Stimulated activated CD8-positive, alpha-beta memory T cell treated with anti-CD3 and anti-CD28 coated beads, Interleukin-15, amount 100 ng/mL, for 24 hours (primary cell): ENCODE results near the gene OR2V2.
"Not testable (repeated sequence)": the region's sequence is repeated elsewhere in the genome, so short reads cannot be mapped to it uniquely, and the experiment has no call there.

Experiments
- DNase-seq: peaks from one replicate; pipeline ENCODE4 v3.0.0-alpha.2; 2020; ENCODE audit warnings: low read depth

OR2V2 gene

DNA sequence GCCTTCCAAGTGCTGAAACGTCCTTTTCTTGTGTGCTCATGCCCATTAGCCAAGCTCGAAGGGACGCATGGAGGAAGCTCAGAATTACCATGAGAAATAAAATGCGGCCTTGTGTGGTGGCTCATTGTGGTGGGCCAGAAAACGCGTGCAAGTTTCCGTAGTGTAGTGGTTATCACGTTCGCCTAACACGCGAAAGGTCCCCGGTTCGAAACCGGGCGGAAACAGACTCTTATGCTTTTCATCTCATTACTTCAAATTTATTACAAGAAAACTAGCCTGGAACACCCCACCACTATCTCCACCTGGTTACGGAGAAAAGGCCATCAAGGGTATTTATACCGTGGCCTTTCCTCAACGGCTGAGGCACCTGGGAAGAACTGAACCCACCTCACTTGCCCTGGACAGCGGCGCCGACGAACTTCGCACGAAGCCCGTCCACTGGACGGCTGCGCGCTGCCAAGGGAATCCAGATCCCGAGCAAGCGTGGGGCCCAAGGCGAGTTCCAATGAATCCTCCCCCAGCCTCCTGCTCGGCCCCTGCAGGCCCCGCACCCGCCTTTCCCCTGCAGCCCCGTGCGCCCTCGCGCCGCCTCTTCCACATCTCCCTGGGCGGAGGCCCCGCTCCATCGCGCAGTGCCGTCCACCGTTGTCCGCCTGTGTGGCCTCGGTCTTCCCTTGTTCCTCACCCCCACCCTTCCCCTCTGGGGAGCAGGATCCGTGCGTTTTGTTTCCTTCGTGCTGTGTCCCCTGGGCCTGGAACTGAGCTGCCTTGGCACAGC is 22.3 kb downstream of the OR2V2 start:
- peak; percentile 94 for DNase-seq

- no peak for DNase-seq
Measured at GRCh38 chr5:181170237-181170825, 22.9 kb downstream of the OR2V2 start.

DNA sequence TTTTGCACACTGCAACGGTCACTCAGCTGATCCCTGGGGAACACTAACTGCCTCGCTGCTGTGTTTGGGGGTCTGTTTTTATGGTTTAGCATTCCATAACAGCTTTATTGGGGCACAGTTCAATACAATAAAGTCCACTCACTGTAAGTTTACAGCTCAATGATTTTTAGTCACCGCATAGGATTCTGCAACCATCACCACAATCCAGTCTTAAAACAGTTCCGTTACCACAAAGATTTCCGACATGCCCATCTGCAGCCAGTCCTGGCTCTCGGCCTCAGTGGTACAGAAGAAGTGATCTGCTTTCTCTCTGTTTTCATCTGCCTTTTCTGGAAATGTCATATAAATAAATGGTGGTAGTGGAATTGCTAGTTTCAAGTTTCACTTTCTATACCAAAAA is 23.6 kb downstream of the OR2V2 start:
- DNase-seq = no peak

DNA sequence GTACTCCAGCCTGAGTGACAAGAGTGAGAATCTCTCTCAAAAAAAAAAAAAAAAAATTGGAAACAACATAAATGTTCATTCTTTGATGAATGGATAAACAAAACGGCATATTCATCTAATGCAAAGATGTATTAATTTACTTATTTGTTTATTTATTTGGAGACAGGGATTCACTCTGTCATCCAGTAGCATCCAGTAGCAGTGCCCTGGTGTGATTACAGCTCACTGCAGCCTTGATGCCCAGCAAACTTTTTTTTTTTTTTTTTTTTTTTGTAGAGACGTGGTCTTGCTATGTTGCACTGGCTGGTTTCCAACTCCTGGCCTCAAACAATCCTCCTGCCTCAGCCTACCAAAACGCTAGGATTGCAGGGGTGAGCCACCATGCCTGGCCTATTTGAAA is 24.4 kb downstream of the OR2V2 start:
- DNase-seq = no peak

- no peak for DNase-seq
Measured at GRCh38 chr5:181173027-181173419, 25.6 kb downstream of the OR2V2 start.

DNA sequence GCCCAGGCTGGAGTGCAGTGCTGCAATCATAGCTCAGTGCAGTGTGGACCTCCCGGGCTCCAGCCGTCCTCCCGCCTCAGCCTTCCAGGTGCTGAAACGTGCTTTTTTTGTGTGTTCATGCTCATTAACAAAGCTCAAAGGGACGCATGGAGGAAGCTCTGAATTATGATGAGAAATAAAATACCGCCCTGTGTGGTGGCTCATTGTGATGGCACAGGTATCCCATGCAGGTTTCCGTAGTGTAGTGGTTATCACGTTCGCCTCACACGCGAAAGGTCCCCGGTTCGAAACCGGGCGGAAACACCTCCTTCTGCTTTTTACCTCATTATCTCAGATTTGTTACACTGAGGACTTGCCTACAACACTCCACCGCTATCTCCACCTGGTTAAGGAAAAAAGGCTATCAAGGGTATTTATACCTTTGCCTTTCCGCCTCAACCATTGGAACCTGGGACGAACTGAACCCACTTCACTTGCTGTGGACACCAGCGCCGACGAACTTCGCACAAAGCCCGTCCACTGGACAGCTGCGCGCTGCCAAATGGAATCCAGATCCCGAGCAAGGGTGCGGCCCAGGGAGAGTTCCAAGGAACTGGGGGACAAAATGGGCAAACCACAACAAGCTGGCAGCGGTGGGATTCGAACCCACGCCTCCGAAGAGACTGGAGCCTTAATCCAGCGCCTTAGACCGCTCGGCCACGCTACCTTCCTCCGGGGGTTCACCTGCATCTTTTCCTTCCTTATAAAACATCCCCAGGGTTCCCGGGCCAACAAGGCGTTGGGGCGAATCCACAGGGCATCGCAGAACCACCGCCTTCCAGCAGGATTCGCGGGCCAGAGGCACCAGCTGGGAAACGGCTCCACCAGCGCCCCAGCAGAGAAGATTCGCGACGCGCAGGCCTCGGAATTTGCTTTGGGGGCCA is 26.3 kb downstream of the OR2V2 start:
- peak; percentile 63 for DNase-seq

DNA sequence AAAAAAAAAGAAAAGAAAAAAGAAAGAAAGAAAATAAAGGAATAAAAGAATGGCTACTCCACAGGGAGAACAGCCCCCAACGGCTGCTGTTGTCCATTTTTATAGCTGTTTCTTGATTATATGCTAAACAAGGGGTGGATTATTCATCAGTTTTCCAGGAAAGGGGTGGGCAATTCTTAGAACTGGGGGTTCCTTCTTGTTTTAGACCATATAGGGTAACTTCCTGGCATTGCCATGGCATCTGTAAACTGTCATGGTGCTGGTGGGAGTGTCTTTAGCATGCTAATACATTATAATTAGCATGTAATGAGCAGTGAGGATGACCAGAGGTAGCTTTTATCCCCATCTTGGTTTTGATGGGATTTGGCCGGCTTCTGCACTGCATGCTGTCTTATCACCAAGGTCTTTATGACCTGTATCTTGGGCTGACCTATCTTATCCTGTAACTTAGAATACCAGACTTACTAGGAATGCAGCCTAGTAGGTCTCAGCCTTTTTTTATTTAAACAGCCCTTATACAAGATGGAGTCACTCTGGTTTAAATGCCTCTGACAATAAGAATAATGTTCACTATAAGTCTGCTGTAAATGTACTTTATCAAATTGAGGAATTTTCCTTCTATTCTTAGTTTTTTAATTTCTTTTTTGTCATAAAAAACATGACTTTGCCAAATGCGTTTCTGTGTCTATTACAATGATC is 29.0 kb downstream of the OR2V2 start:
- no peak for DNase-seq

- DNase-seq = not testable (repeated sequence)
Measured at GRCh38 chr5:181177559-181177958, 30.2 kb downstream of the OR2V2 start.

DNA sequence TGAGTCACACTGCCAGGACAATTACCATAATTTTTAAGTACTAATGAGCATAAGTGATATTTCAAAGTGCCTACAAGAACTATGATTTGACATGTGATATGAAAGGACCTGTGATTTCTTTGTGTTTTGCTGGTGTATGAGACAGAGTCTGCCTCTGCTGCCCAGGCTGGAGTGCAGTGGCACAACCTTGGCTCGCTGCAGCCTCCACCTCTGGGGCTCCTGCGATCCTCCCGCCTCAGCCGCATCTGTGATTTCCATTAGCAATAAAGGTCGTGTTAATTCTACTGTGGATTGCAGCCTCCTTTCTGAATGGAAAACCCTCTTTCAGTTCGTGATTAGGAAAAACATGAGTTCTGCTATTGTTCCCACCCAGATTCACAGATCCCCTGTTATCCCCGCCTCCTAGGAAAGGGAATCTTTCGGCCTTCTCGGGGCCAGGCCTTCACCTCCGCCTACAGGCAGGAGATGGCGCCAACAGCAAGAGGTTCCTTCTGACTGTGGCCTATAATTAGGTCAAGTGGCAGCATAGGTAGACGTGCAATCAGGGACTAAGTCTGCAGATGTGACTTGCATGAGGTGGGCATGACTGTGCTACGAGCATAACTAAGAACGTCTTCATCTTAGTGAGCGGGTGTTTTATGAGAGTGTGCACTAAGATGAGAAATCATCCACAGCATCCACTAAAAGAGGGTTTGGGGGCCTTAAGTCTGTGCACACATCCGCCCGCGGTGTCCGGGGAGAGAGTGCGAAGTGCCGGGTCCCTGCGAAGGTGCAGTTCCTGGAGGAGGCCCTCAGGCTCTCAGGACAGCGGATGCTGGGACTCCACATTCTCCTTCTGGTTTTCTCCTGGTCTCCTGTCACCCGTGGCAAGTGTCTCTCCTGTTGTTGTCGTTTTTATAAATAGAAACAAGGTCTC is 34.5 kb downstream of the OR2V2 start:
- DNase-seq = no peak

GRCh38 chr5:181182651-181183050 is 35.3 kb downstream of the OR2V2 start:
- no peak for DNase-seq

- no peak for DNase-seq
Measured at GRCh38 chr5:181184845-181185216, 37.4 kb downstream of the OR2V2 start.

- DNase-seq = no peak
Measured at GRCh38 chr5:181185560-181185959, 38.2 kb downstream of the OR2V2 start.

- DNase-seq = no peak
Measured at GRCh38 chr5:181186022-181186421, 38.6 kb downstream of the OR2V2 start.

- no peak for DNase-seq
Measured at GRCh38 chr5:181186986-181187499, 39.7 kb downstream of the OR2V2 start.

- DNase-seq = peak; percentile 48
Measured at GRCh38 chr5:181187500-181188213, 40.3 kb downstream of the OR2V2 start.

DNA sequence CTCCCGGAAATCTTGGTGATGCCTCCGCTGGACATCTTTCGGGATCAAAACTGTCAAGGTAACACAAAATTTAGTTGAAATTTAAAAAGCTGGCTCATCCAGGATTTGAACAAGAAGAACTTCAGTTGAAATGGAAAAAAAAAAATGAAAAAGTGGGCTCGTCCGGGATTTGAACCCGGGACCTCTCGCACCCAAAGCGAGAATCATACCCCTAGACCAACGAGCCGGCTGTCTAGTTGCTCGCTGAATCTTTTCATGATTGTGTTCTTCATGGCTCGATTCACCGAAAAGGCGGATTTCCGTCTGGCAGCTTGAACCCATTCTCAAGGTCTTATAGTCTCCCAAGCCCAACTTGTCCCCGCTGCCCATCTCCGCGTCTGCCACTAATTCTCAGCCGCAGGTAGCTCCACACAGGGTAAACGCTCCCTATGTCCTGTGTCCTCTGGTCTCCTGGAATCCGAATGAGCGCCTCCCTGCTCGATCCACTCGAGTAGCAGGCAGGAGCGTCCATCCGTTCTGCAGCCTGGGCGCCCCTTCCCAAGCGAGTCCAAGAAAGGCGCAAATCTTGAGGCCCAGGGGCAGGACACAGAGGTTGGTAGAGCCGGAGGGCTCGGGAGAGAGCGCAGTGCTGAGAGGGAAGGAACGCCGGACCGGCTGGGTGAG is 41.4 kb downstream of the OR2V2 start:
- DNase-seq = peak; percentile 81

GRCh38 chr5:181189363-181189961 is 42.1 kb downstream of the OR2V2 start:
- DNase-seq = no peak

DNA sequence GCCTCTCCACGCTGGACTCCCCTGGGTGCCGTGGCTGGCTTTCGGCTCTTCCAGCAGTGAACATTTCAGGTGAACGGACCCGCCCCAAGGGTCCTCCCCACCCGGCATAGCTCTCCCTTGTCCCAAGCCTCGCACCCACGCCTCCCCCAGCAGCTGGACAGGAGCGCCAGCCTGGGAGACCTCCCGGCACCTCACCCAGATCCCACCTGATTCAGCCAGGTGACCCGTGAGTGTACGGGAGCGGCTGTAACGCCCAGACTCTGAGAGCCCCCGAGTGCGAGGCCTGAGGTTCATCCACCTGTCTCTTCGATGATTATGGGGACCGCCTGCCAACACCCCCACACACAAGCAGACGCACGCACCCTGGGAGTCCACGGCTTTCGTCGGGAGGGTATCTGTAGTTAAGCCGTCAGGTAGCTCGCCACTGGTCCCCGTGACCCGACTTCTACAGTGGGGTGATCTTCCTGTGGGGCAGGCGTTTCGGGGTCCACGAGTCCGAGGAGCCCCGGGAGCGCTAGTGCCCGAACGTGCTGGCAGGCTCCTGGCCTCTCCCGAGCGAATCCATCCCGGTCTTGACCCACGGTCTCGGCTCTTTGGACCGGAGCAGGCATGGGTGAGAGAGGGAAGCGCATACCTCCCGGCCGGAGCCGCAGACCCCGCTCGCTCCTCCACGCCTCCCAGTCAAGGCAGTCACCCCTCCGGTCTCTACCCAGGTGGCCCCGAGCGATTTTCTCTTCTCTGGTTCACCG is 42.8 kb downstream of the OR2V2 start:
- no peak for DNase-seq
